Spleen (tissue), 11 donors: ENCODE data around the gene ATF7IP2. TPM values are rescaled to one million over a fixed set of nuclear protein-coding genes. Genes with fewer than 3 reads are reported as not detected.
A peak's percentile ranks its signal among the peaks of the same experiment; 100 is the strongest.

Experiments
- DNase-seq: peaks from one replicate; pipeline ENCODE4 v3.0.0-alpha.2; 2020
- H3K27ac ChIP-seq, 8 donors: fragments of 200-600 bp; sonication (generic) in 7 of 8; 1 replicate in 4 of 8; 2 replicates in 4 of 8; pipeline versions ENCODE4 v1.5.0 to v1.8.0; 2016 to 2021; ENCODE audit warnings: inconsistent platforms in 4 of 8, mild to moderate bottlenecking in 4 of 8, moderate library complexity in 1 of 8
- H3K27me3 ChIP-seq, 7 donors: fragments of 200-600 bp; sonication (generic) in 6 of 7; replicated peaks in 1 of 7; 1 replicate in 4 of 7; 2 replicates in 3 of 7; pipeline versions ENCODE4 v1.5.0 to v1.8.0; 2016 to 2021; ENCODE audit warnings: inconsistent platforms in 3 of 7, mild to moderate bottlenecking in 1 of 7
- H3K36me3 ChIP-seq, 6 donors: fragments of 200-600 bp; sonication (generic) in 5 of 6; 1 replicate in 4 of 6; 2 replicates in 2 of 6; pipeline versions ENCODE4 v1.5.0 to v1.8.0; 2016 to 2021; ENCODE audit warnings: inconsistent platforms in 2 of 6
- H3K4me1 ChIP-seq, 6 donors: fragments of 200-600 bp; sonication (generic) in 5 of 6; 1 replicate in 3 of 6; 2 replicates in 3 of 6; pipeline versions ENCODE4 v1.5.0 to v1.8.0; 2016 to 2021; ENCODE audit warnings: inconsistent platforms in 3 of 6
- H3K4me3 ChIP-seq, 8 donors: fragments of 200-600 bp; sonication (generic) in 7 of 8; 1 replicate in 4 of 8; 2 replicates in 4 of 8; pipeline versions ENCODE4 v1.5.0 to v1.8.0; 2016 to 2021; ENCODE audit warnings: inconsistent platforms in 4 of 8, mild to moderate bottlenecking in 4 of 8, moderate library complexity in 2 of 8
- H3K9me3 ChIP-seq, 8 donors: fragments of 200-600 bp; sonication (generic) in 7 of 8; 1 replicate in 4 of 8; 2 replicates in 4 of 8; pipeline versions ENCODE4 v1.5.0 to v1.8.0; 2016 to 2021; ENCODE audit warnings: inconsistent platforms in 4 of 8
- CTCF ChIP-seq, 11 experiments: fragments of 200-600 bp in 7 of 11; fragments of 450-650 bp in 4 of 11; sonication (generic) in 4 of 11; IDR thresholded peaks in 8 of 11; conservative IDR thresholded peaks in 3 of 11; 1 replicate in 7 of 11; 2 replicates in 4 of 11; pipeline versions ENCODE4 v1.4.0 to v1.8.0; 2016 to 2021; ENCODE audit warnings: antibody characterized with exemption in 11 of 11, inconsistent platforms in 4 of 11, mild to moderate bottlenecking in 1 of 11
- POLR2A ChIP-seq, 3 donors: fragments of 450-650 bp; IDR thresholded peaks; one replicate each; pipeline ENCODE4 v1.5.1; 2017; ENCODE audit warnings: antibody characterized with exemption in 3 of 3, mild to moderate bottlenecking in 1 of 3
- POLR2AphosphoS5 ChIP-seq, 3 donors: sonication (generic); formaldehyde crosslinking; IDR thresholded peaks; one replicate each; pipeline ENCODE4 v1.5.1; 2017; ENCODE audit warnings: antibody characterized with exemption in 3 of 3
- WGBS, 5 donors: extraction: QIAGEN DNeasy Blood & Tissue Kit in 3 of 5; methylation state at CpG; one replicate each; pipeline versions ENCODE4 v1.1.5 to v1.1.7; 2013 to 2018; 5-methylcytosine and 5-hydroxymethylcytosine counted together
- intact Hi-C: fragments of 100-400 bp; cut with DNase I; formaldehyde crosslinking; loops from one replicate; pipeline ENCODE4 v1.15.0; 2023; ENCODE audit warnings: low total_unique reads
- polyA plus RNA-seq, 3 donors: library from polyadenylated mRNA; stranded (reverse); fragments of 200-250 nt; gene quantifications; one replicate each; pipeline ENCODE4 v1.2.1, GENCODE V29; 2013
- total RNA-seq, 7 donors: library from RNA; depleted of rRNA in 3 of 7; stranded (reverse); fragments of >200 nt in 3 of 7; fragmentation: NEBNext Ultra II Directional in 4 of 7; extraction: Animal tissue kit (Norgen Biotek cat#: 25700) in 4 of 7; gene quantifications; one replicate each; pipeline versions ENCODE4 v1.1.0 to v1.2.1, GENCODE V29; 2016 to 2021
- donor health status: healthy with polysubstance abuse.
- donor health status: DM: no; HTN: no; CAD: no; lungs with moderate emphysema.
- donor health status: DM: no; HTN: no; CAD: no.
- donor health status: Bipolar disorder and iron deficiency.
- donor health status: healthy.
- donor health status: DM: no; HTN: no; CAD: no.
- donor health status: DM: yes; HTN: yes; CAD: no.

ATF7IP2 gene
- total and polyA plus RNA-seq, 10 donors, result 26.2 to 45.4 (median 31.8) TPM

DNA sequence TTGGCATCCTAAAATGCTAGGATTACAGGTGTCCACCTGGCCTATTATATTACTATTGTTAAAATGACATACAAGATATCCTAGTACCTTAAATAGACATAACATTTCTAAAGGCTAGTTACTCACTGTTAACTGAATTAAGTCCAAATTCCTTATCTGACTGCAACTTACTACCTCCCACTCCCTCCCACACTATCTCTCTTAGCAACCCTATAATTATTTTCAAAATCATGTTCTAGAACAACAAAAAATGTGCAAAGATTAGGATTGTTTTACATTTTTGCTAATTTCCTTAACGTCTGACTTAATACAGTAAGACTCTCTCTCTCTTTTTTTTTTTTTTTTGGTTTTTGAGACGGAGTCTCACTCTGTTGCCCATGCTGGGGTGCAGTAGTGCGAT is 2.2 kb upstream of the ATF7IP2 start:
- TF ChIP-seq POLR2AphosphoS5 (IDR thresholded peaks at IDR 0.05) (no peak), POLR2A (IDR thresholded peaks at IDR 0.05) (no peak), CTCF (IDR thresholded peaks at IDR 0.05 in 8 of 11, conservative IDR thresholded peaks at IDR 0.05 in 3 of 11) (no peak)
- 74 to 87% (median 84%) methylated on average over 3 of the region's 3 CpGs for WGBS, 5 donors

DNA sequence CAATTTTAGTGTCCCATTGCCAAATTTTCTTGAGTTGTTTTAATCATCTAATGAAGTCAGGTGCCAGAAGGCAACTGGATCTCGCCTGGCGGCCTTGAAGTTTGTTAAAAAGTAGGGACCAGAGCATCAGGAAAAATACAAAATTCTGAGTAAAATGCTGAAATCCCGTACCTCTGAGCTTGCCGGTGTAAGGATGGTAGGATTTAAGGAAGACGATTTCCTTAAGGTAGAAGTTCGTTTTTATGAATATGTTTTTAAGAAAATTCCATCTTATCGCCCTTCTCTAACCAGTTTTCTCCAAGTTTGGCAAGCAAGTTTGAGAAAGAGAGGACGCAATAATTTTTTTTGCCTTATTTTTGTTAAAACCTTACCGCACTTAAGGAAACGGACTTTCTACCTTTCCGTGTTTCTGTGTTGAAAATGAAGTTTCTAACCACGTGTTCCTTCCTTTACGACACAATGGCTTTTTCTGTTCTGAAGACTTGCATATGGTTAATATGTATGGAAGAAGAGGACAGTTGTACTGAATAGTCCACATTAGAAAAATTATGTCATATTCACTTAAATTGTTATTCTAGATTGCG is 748 bp downstream of the ATF7IP2 start:
- H3K9me3 ChIP-seq, result peaks cover 0 to 12% (median 6%) of the 10 kb centered on the region in 8 donors
- peak overlapping the region; percentile 81 to 89 (median 86) for H3K27ac ChIP-seq
- no peak for DNase-seq
- H3K4me3 ChIP-seq, result peak overlapping the region; percentile 51 to 76 (median 63)
- H3K36me3 ChIP-seq, result peaks cover 0 to 10% (median 0%) of the 10 kb centered on the region in 6 donors
- peaks cover 0 to 44% (median 26%) of the 10 kb centered on the region in 6 donors for H3K4me1 ChIP-seq
- H3K27me3 ChIP-seq, result no peaks in the 10 kb centered on the region
- intact Hi-C loops, result no loop called here
- TF ChIP-seq CTCF (IDR thresholded peaks at IDR 0.05 in 8 of 11, conservative IDR thresholded peaks at IDR 0.05 in 3 of 11) (no peak), POLR2AphosphoS5 (IDR thresholded peaks at IDR 0.05) (no peak), POLR2A (IDR thresholded peaks at IDR 0.05) (no peak)
- 9 to 20% (median 13%) methylated on average over 14 of the region's 14 CpGs for WGBS, 5 donors

More for the DNA sequence above, 2.2 kb upstream of the ATF7IP2 start:
- no peak overlapping the region for H3K27ac ChIP-seq
- intact Hi-C loops, result no loop called here
- DNase-seq, result no peak
- H3K4me3 ChIP-seq, result no peak overlapping the region
- H3K36me3 ChIP-seq, result peaks cover 0 to 3% (median 0%) of the 10 kb centered on the region in 6 donors
- H3K27me3 ChIP-seq, result no peaks in the 10 kb centered on the region
- peaks cover 0 to 22% (median 14%) of the 10 kb centered on the region in 6 donors for H3K4me1 ChIP-seq
- peaks cover 0 to 12% (median 6%) of the 10 kb centered on the region in 8 donors for H3K9me3 ChIP-seq

DNA sequence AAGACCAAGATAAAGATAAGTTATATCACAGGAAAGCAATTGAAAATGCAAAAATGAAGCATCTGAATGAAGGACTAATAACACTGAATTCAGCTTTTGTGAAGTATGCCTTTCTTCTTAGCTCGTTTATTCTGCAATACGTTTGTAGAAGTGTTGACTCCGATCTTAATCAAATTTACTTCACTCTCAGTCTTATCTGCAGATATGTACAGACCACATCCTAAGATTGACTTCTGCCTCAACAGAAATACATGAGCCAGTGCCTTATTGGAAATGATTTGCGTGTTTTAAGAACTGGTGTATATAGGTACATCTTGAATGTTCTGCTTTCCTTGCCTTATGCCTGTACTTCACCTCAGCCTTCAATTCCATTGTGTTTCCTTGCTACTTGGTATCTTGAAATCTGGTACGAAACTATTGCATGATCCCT is 1.3 kb downstream of the ATF7IP2 start:
- Histone ChIP-seq H3K36me3 (peaks cover 0 to 10% (median 0%) of the 10 kb centered on the region in 6 donors), H3K4me1 (peaks cover 0 to 44% (median 26%) of the 10 kb centered on the region in 6 donors), H3K9me3 (peaks cover 0 to 12% (median 6%) of the 10 kb centered on the region in 8 donors), H3K4me3 (peak overlapping the region in 7 of 8 donors; percentile 51 to 76 (median 60)), H3K27me3 (no peaks in the 10 kb centered on the region), H3K27ac (no peak overlapping the region)
- no peak for DNase-seq
- no peak for TF ChIP-seq POLR2AphosphoS5 (IDR thresholded peaks at IDR 0.05)
- TF ChIP-seq CTCF (IDR thresholded peaks at IDR 0.05 in 8 of 11, conservative IDR thresholded peaks at IDR 0.05 in 3 of 11), result no peak
- no peak for TF ChIP-seq POLR2A (IDR thresholded peaks at IDR 0.05)
- 64 to 80% (median 79%) methylated on average over 5 of the region's 5 CpGs for WGBS, 5 donors
- intact Hi-C loops, result no loop called here

DNA sequence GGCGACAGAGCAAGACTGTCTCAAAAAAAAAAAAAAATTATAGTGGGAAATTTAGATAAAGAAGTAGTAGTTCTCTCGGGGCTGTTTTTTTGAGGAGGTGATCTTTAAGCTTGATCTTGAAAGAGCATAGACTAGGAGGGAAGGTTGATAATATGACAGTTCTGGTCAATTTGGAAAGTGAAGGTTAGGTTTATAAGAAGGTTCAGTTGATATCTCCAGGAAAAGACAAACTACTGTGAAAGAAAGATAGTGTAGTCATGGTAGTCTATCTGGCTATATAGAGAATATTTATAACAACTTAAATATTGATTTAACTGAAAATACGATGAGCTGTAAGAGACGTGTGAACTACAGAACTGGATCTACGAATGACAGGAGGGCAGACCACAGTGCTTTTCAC is 3.1 kb downstream of the ATF7IP2 start:
- H3K9me3 ChIP-seq, result peaks cover 0 to 12% (median 6%) of the 10 kb centered on the region in 8 donors
- no peak overlapping the region for H3K27ac ChIP-seq
- H3K4me3 ChIP-seq, result no peak overlapping the region
- H3K27me3 ChIP-seq, result no peaks in the 10 kb centered on the region
- TF ChIP-seq POLR2AphosphoS5 (IDR thresholded peaks at IDR 0.05) (no peak), CTCF (IDR thresholded peaks at IDR 0.05 in 8 of 11, conservative IDR thresholded peaks at IDR 0.05 in 3 of 11) (no peak), POLR2A (IDR thresholded peaks at IDR 0.05) (no peak)
- peaks cover 0 to 10% (median 0%) of the 10 kb centered on the region in 6 donors for H3K36me3 ChIP-seq
- peaks cover 0 to 44% (median 26%) of the 10 kb centered on the region in 6 donors for H3K4me1 ChIP-seq
- WGBS, 5 donors, result 70 to 91% (median 73%) methylated on average over 5 of the region's 5 CpGs
- intact Hi-C loops, result no loop called here
- no peak for DNase-seq
